Thyroid gland (tissue), 4 donors: ENCODE data around the gene OSBPL6. TPM values are rescaled to one million over a fixed set of nuclear protein-coding genes. Genes with fewer than 3 reads are reported as not detected.

ENCODE experiments used
- DNase-seq, 2 donors: peaks; one replicate each; pipeline ENCODE4 v3.0.0-alpha.2; 2019
- H3K27ac ChIP-seq, 3 donors: fragments of 200-600 bp; sonication (generic); 1 replicate in 2 of 3; 2 replicates in 1 of 3; pipeline ENCODE4 v1.5.1; 2016 to 2019; ENCODE audit warnings: mild to moderate bottlenecking in 1 of 3, moderate library complexity in 1 of 3
- H3K27me3 ChIP-seq: fragments of 200-600 bp; sonication (generic); one replicate; pipeline ENCODE4 v1.5.1; 2019
- H3K36me3 ChIP-seq, 2 donors: fragments of 200-600 bp; sonication (generic); one replicate each; pipeline ENCODE4 v1.5.1; 2016 to 2019
- H3K4me1 ChIP-seq, 2 donors: fragments of 200-600 bp; sonication (generic); one replicate each; pipeline ENCODE4 v1.5.1; 2017 to 2019
- H3K4me3 ChIP-seq, 3 donors: fragments of 200-600 bp; sonication (generic); replicated peaks in 1 of 3; 1 replicate in 2 of 3; 2 replicates in 1 of 3; pipeline ENCODE4 v1.5.1; 2016; ENCODE audit warnings: mild to moderate bottlenecking in 1 of 3
- H3K9me3 ChIP-seq: fragments of 200-600 bp; sonication (generic); one replicate; pipeline ENCODE4 v1.5.1; 2017
- CTCF ChIP-seq, 6 experiments: fragments of 200-600 bp in 3 of 6; fragments of 450-650 bp in 3 of 6; sonication (generic) in 3 of 6; IDR thresholded peaks; one replicate each; pipeline ENCODE4 v1.5.1; 2016 to 2019; ENCODE audit warnings: antibody characterized with exemption in 6 of 6, mild to moderate bottlenecking in 2 of 6, inconsistent platforms in 1 of 6, moderate library complexity in 1 of 6
- POLR2A ChIP-seq, 2 donors: fragments of 450-650 bp; IDR thresholded peaks; one replicate each; pipeline ENCODE4 v1.6.1; 2017; ENCODE audit warnings: antibody characterized with exemption in 2 of 2, mild to moderate bottlenecking in 2 of 2, moderate library complexity in 1 of 2
- WGBS, 2 donors: methylation state at CpG; one replicate each; pipeline ENCODE4 v1.1.5; 2017; 5-methylcytosine and 5-hydroxymethylcytosine counted together
- intact Hi-C: fragments of 100-400 bp; cut with DNase I; formaldehyde crosslinking; loops from one replicate; pipeline ENCODE4 v1.15.1; 2023
- total RNA-seq, 4 donors: library from RNA; depleted of rRNA; stranded (reverse); fragments of >200 nt; gene quantifications; one replicate each; pipeline ENCODE4 v1.2.3, GENCODE V29; 2016

The OSBPL6 gene
- total RNA-seq, 4 donors from 2014 or later = 2.1 to 5.3 (median 3.2) TPM

DNA sequence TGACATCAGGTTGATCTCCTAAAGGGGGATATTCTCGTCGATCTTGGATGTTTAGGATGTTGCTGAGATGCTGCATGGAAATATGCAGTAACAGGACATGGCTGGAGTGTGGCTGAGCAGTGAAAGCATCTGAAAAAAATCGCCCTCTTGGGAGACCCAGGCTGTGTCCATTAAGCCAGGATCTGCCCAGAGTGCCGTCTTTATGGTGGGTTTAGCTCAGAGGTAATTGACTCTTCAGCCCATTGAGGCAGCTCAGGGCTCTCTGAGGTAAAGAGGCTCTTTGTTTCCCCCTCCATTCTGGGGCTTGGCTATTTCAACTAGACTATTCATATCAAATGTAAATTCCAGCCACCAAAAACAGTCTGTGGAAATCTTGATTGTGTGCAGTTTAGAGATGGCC is 26.5 kb downstream of the OSBPL6 start:
- Histone ChIP-seq H3K27me3 (no peaks in the 10 kb centered on the region), H3K4me3 (no peak overlapping the region), H3K9me3 (no peaks in the 10 kb centered on the region), H3K4me1 (no peaks in the 10 kb centered on the region), H3K27ac (no peak overlapping the region), H3K36me3 (no peaks in the 10 kb centered on the region)
- no peak for DNase-seq
- 63 to 71% methylated on average over 4 of the region's 4 CpGs for WGBS, 2 donors
- intact Hi-C loops = no loop called here
- no peak for TF ChIP-seq CTCF (IDR thresholded peaks at IDR 0.05)
- no peak for TF ChIP-seq POLR2A (IDR thresholded peaks at IDR 0.05)

GRCh38 chr2:178221556-178221955 is 27.2 kb downstream of the OSBPL6 start:
- Histone ChIP-seq H3K4me1 (no peaks in the 10 kb centered on the region), H3K27me3 (no peaks in the 10 kb centered on the region), H3K36me3 (no peaks in the 10 kb centered on the region), H3K4me3 (no peak overlapping the region), H3K27ac (no peak overlapping the region), H3K9me3 (no peaks in the 10 kb centered on the region)
- WGBS, 2 donors = 94 to 98% methylated on average over 1 of the region's 1 CpG
- intact Hi-C loops = no loop called here
- DNase-seq = no peak
- no peak for TF ChIP-seq CTCF (IDR thresholded peaks at IDR 0.05)
- no peak for TF ChIP-seq POLR2A (IDR thresholded peaks at IDR 0.05)

GRCh38 chr2:178223806-178224205 is 29.5 kb downstream of the OSBPL6 start:
- Histone ChIP-seq H3K4me3 (no peak overlapping the region), H3K27me3 (no peaks in the 10 kb centered on the region), H3K27ac (no peak overlapping the region), H3K36me3 (no peaks in the 10 kb centered on the region), H3K4me1 (no peaks in the 10 kb centered on the region), H3K9me3 (no peaks in the 10 kb centered on the region)
- WGBS, 2 donors = 83 to 89% methylated on average over 4 of the region's 4 CpGs
- intact Hi-C loops = no loop called here
- no peak for DNase-seq
- no peak for TF ChIP-seq CTCF (IDR thresholded peaks at IDR 0.05)
- TF ChIP-seq POLR2A (IDR thresholded peaks at IDR 0.05) = no peak

- H3K27me3 ChIP-seq = no peaks in the 10 kb centered on the region
- no peak overlapping the region for H3K27ac ChIP-seq
- no peaks in the 10 kb centered on the region for H3K36me3 ChIP-seq
- H3K4me1 ChIP-seq = no peaks in the 10 kb centered on the region
- no peak for TF ChIP-seq CTCF (IDR thresholded peaks at IDR 0.05)
- no peak for TF ChIP-seq POLR2A (IDR thresholded peaks at IDR 0.05)
- 66 to 75% methylated on average over 4 of the region's 4 CpGs for WGBS, 2 donors
- no peak for DNase-seq
- H3K9me3 ChIP-seq = no peaks in the 10 kb centered on the region
- H3K4me3 ChIP-seq = no peak overlapping the region
- intact Hi-C loops = no loop called here
Measured at GRCh38 chr2:178225006-178225805, 30.9 kb downstream of the OSBPL6 start.

GRCh38 chr2:178227187-178227586 is 32.9 kb downstream of the OSBPL6 start:
- Histone ChIP-seq H3K27ac (no peak overlapping the region), H3K9me3 (no peaks in the 10 kb centered on the region), H3K27me3 (no peaks in the 10 kb centered on the region), H3K4me3 (no peak overlapping the region), H3K36me3 (no peaks in the 10 kb centered on the region), H3K4me1 (no peaks in the 10 kb centered on the region)
- WGBS, 2 donors = 86 to 91% methylated on average over 2 of the region's 2 CpGs
- intact Hi-C loops = no loop called here
- no peak for DNase-seq
- TF ChIP-seq POLR2A (IDR thresholded peaks at IDR 0.05) (no peak), CTCF (IDR thresholded peaks at IDR 0.05) (no peak)
